HepG2 (cell line): Measurements from ENCODE around the gene RNU6-1. TPM values are rescaled to one million over a fixed set of nuclear protein-coding genes. Genes with fewer than 3 reads are reported as not detected.

ENCODE experiments used
- ATF4 ChIP-seq, 2 experiments: fragments of 450-650 bp in 1 of 2; sonication (generic) in 1 of 2; formaldehyde crosslinking; IDR thresholded peaks; 2 replicates each; pipeline versions ENCODE4 v1.5.0 to v1.8.0; 2020 to 2022; ENCODE audit warnings: mild to moderate bottlenecking in 1 of 2, missing genetic modification reagents in 1 of 2
- FOSL1 ChIP-seq: sonication (generic); formaldehyde crosslinking; IDR thresholded peaks from 2 replicates; pipeline ENCODE4 v1.9.0; 2021; ENCODE audit warnings: missing genetic modification reagents, borderline replicate concordance
- PAXIP1 ChIP-seq: sonication (generic); formaldehyde crosslinking; conservative IDR thresholded peaks from 2 replicates; pipeline ENCODE4 v1.4.0; 2020; ENCODE audit warnings: mild to moderate bottlenecking, missing genetic modification reagents, moderate library complexity
- PHF20 ChIP-seq: sonication (generic); formaldehyde crosslinking; IDR thresholded peaks from 2 replicates; pipeline ENCODE4 v1.5.0; 2020; ENCODE audit warnings: mild to moderate bottlenecking, missing genetic modification reagents
- SYNCRIP ChIP-seq: fragments of 200-400 bp; formaldehyde crosslinking; IDR thresholded peaks from 2 replicates; pipeline ENCODE4 v1.6.1; 2018; ENCODE audit warnings: mild to moderate bottlenecking, low read depth, low read length; ENCODE audit not compliant: insufficient read depth
- polyA plus RNA-seq, 8 experiments: library from polyadenylated mRNA; depleted of rRNA in 3 of 8; stranded (reverse) in 7 of 8; unstranded in 1 of 8; fragments of >200 nt; fragmentation: Illumina TruSeq in 4 of 8; extraction: Trizol in 4 of 8; gene quantifications; 2 replicates each; pipeline versions ENCODE4 v1.2.1 to v1.2.3, GENCODE V29; 2011 to 2016; ENCODE audit warnings: low read depth in 4 of 8, missing spikeins in 1 of 8, mixed read lengths in 1 of 8; ENCODE audit not compliant: insufficient read depth in 1 of 8
- total RNA-seq, 5 experiments: library from RNA; depleted of rRNA; stranded (reverse); fragments of >200 nt; fragmentation: Illumina TruSeq; extraction: Trizol; gene quantifications; 2 replicates each; pipeline ENCODE4 v1.2.3, GENCODE V29; 2016; ENCODE audit warnings: low read depth in 1 of 5
- TF ChIP-seq, protein P1 (sequence below): sonication (generic); formaldehyde crosslinking; IDR thresholded peaks from 2 replicates; pipeline ENCODE4 v1.5.1; 2020; ENCODE audit warnings: mild to moderate bottlenecking, missing genetic modification reagents, moderate library complexity

Gene RNU6-1
- total and polyA plus RNA-seq, 2 of the 13 experiments (the other 11 are each of a cell fraction or from before 2014, with no cell fraction given): under 0.01 TPM; not detected in 1

DNA sequence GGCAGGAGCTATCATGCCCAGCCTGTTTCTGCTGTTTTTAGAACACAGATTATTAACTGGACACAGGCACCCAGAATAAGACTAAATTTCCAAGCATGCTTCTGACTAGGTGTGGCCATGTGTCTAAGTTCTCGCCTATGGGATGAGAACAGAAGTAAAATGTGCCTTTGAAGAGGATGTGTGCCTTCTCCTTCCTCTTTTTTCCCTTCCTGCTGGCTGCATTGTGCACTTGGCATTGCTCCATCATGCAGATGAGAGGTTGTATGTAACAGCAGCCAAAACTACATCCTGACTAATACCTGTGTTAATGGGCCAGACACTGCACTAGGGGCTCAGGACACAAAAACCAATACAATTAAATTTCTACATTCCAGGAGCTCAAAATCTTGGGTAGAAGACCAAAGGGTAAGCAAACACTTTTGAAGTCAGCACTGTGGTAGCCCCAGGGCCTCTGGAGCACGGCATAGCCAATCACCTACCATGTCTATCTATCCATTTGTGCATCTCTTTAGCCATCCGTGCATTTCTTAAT lies 40.9 kb upstream of the RNU6-1 start (continued):
- TF ChIP-seq, protein P1, sequence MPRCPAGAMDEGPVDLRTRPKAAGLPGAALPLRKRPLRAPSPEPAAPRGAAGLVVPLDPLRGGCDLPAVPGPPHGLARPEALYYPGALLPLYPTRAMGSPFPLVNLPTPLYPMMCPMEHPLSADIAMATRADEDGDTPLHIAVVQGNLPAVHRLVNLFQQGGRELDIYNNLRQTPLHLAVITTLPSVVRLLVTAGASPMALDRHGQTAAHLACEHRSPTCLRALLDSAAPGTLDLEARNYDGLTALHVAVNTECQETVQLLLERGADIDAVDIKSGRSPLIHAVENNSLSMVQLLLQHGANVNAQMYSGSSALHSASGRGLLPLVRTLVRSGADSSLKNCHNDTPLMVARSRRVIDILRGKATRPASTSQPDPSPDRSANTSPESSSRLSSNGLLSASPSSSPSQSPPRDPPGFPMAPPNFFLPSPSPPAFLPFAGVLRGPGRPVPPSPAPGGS (CRISPR knock-in tag): no peak
- TF ChIP-seq PAXIP1 (CRISPR knock-in tag) (peak; percentile 59), PHF20 (no peak), FOSL1 (no peak), SYNCRIP (no peak), ATF4 (CRISPR knock-in tag; IDR thresholded peaks at IDR 0.05) (no peak)
